HG03521 (cell line): ENCODE measurements around the gene LIPK.

Source experiments
- ATAC-seq: cut with Tn5 transposase; IDR thresholded peaks from one replicate; pipeline ENCODE4 v1.9.1; 2021; ENCODE audit warnings: mild to moderate bottlenecking, moderate library complexity; ENCODE audit not compliant: unreplicated experiment

Gene LIPK

DNA sequence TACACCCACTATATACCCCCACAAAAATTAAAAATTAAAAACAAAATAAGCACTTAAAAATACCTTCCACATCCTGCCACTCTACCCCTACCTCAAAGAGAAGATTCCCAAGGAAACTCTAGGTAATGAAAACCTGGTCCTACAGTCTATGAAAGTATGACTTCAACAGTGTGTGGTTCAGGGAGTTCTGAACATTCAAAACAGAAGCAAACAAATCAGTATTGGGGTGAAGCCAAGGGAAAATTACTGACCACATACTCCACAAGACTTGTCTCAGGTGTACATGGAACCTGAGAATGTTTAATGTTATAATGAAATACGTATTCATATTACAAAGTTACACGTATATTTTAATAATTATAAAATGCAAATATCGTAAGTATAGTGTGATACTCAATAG, 76.2 kb downstream of the LIPK start:
- ATAC-seq: no peak

DNA sequence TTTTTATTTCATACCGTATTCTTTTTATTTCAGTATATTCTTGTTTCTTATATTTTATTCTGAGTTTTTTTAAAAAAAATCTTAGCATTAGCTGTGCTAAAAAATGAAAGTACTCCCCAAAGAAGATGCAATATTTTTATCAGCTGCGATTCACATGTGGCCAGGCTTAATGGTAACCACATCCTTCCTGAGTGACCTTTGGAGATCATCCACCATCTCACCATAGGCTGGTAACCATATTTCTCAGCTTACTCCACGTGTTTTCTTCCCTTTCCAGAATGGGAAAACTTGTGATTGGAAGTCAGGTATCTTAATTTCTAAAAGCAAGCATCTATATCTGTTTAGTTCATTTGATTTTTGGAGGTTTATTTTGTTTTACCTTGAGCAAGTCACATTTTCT, 77.7 kb downstream of the LIPK start:
- no peak for ATAC-seq

DNA sequence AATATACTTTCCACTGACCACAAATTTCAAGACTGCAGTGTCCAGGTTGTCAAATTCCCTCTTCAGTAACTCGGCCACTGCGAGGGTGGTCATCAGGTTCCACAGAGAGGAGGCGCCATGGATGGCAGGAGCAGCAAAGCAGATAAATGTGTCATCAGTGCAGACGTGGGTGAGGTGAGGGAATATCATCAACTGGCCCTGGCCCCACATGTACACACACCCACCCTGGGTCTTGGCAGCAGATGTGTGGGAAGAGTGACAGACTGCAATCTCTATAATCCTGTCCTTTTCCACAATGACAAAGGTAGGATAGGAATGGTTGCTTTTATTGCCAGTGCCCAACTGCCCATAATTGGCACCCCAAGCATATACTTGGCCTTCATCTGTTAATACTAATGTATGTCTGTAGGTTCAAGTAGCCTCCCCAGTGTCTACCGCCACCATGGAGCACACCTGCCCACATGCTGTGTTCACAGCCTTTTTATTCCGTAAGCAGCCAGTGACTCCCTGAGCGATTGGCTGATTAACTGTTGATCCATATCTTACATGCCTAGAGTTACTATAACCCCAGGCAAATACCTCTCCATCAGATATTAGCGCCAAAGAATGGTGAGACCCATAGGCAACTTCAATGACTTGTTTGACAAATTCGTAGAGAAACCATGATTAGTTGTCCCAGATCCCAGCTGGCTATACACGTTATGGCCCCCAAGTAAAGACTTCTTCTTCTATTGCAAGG, 80.2 kb downstream of the LIPK start:
- ATAC-seq: no peak

DNA sequence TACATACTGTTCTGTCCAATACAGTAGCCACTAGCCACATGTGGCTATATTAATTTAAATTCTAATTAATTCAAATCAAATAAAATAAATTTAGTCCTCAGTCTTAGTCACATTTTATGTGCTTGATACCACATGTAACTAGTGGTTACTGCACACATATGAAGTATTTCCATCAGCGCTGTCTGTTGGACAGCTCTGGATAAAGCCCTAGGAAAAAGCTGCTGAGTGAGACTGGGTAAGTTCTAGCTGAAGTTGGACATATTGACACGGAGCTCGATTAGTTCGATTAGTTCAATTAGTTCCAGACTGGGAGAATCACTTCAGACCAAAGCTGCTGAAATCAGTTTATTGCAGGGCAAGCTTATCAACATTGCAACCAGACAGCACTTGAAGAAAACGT, 81.4 kb downstream of the LIPK start:
- no peak for ATAC-seq

DNA sequence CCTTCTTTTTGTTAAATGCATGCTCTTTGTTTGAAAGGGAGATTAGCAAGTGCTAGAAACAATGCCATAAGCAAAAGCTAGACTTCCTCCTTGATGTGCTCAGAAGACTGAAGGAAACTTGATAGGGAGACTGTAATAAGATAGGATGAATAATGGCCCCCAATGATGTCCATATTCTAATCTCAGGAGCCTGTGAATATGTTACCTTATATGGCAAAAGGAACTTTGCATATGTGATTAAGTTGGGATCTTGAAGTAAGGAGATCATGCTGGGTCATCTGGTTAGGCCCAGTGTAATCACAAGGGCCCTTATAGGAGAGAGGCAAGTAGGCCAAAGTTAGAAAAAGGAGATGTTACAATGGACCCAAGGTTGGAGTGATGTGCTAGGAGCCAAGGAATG, 82.9 kb downstream of the LIPK start:
- ATAC-seq: no peak

DNA sequence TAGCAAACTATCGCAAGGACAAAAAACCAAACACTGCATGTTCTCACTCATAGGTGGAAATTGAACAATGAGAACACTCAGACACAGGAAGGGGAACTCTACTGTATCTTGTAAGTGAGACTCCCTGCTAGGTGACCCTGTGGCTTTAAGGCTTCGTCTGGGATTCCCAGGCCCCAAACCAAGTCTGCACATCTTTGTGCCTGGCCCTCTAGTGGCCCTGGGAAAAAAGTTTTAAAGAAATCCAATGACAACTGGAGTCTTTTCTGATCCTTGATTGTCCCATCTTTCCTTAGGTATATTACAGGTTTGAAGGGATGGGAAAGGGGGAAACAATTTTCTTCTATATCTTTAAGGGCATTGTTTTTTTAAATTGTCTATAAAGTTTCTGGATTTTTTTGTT, 85.9 kb downstream of the LIPK start:
- no peak for ATAC-seq

DNA sequence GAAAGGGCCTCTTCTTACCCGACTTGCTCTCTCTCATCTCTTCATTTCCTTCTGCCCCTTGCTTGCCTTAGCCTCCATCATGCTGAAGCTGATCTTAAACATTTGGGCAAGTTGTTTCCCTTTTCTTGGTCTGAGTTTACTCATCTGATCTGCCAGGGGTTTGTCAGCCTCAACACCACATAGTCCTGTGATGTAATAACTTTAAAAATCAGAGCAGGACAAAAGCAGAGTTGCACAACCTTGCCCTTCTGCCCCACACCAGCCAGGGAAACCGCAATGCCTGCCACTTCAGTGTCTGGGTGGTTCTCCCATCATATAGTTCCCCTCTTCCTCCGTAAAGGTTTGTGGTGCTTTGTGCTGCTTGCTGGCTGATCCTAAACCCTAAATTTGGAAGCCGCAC, 86.6 kb downstream of the LIPK start:
- no peak for ATAC-seq

DNA sequence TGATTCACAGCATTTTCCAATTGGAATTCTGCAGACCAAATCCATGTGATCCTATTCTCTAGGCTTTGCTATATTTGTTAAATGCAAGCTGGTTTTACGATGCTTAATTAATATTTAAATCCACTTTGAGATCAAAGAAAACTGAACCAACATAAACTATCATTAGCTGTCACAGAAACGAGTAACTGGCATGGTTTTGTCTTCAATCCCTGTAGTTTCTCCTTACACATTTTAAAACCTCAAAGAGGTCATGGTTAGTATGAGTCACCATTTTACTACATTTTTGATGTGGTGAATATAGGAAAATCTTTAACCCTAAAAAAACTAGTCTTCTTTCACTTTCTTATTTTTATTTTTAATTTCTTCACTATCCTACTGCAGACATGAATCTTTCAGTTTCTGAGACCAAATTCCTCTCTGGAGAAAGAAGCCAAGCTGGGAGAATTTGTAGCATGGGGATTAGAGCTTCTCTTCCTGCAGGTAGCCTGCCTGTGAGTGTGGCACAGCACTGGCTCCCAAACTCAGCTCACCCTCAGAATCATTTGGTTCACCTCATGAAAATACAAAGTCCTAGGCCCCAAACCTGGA, 87.8 kb downstream of the LIPK start:
- no peak for ATAC-seq

DNA sequence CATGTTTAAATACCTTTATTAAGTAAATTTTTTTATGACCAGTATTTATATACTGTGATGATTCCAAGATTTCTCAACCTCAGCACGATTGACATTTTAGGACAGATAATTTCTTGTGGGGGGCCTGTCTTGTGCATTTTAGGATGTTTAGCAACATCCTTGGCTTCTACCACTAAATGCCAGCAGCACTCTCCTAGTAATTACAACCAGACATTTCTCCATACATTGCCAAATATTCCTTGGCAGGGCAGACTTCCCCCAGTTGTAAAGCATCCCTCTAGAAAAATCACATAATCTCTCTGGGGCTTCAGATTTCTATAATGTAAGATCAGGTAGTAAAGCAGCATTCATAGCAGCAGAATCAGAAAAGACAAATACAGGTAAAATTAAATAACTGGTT, 88.7 kb downstream of the LIPK start:
- ATAC-seq: no peak

DNA sequence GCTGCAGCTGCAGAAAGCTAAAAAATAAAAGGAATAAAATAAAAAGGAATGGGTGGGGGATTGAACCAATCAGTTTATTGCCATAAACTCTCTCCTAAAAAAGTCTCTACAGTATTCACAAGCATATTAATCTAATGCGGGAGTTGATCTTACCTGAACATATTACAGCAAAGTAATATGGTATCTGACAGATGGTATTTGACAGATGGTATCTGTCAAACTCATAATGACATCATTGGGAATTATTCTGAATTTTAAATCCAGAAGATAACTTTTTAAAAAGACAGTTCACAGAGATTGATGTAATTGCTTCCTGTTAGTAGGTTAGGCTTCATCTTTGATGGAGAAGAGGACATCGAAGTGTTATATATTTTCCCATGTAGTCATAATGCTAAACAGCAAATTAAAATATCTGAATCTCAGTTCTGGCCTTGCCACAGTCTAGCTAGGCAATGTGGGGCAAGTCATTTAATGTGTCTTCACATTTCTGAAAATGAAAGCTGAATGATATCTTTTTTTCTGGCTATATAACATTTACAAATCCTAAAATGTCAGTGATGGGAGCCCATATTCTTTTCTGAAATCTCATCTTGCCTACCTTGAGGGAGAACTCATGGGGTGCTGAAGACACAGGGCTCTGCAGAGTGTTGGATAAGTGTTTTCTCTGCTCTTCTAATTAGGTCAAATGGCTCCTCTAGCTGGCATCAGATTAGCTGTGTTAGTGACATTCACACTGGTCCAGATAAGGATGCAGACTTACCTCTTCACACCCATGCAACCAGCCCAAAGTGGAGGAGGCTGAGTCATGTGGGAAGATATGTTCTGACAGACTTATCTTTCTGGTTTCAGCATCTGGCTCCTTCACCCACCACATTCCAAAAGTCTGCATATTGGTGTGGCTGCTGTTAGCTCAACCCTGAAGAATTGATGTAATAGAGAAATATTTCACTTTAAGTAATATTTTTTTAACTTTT, 94.4 kb downstream of the LIPK start:
- no peak for ATAC-seq
